Caco-2 (cell line): Measurements from ENCODE around the gene IGFL1. TPM values are rescaled to one million over a fixed set of nuclear protein-coding genes. Genes with fewer than 3 reads are reported as not detected.

Experiments used
- BruUV-seq: library from RNA; stranded (reverse); fragments of 400-500 nt; replicated peaks from 2 replicates; lab custom pipeline; 2021; lab: Mats Ljungman, UMichigan
- CTCF ChIA-PET: fragments of 300-600 bp; sonication (Branson Sonifier 250); formaldehyde crosslinking; loops from one replicate; lab custom pipeline; 2022; ENCODE audit warnings: antibody characterized with exemption; lab: Charles Lee
- POLR2A ChIA-PET: fragments of 300-600 bp; sonication (Branson Sonifier 250); formaldehyde crosslinking; loops from one replicate; lab custom pipeline; 2022; ENCODE audit warnings: antibody characterized with exemption; lab: Charles Lee
- DNase-seq, 2 experiments: peaks; one replicate each; pipeline versions ENCODE4 v3.0.0 to v3.0.0-alpha.2; 2020 to 2022
- H3K27me3 ChIP-seq: replicated peaks from 2 replicates; pipeline ENCODE4 v1.6.0; 2011; ENCODE audit warnings: low read length; ENCODE audit not compliant: control insufficient read depth, insufficient read depth
- H3K36me3 ChIP-seq: 2 replicates; pipeline ENCODE4 v1.5.1; 2011; ENCODE audit warnings: low read length; ENCODE audit not compliant: control insufficient read depth, insufficient read depth
- H3K4me1 ChIP-seq: fragments of 250-450 bp; sonication (Bioruptor Pico); 2 replicates; pipeline ENCODE4 v1.5.1; 2020; ENCODE audit warnings: mild to moderate bottlenecking
- H3K4me3 ChIP-seq: 2 replicates; pipeline ENCODE4 v1.5.1; 2011; ENCODE audit warnings: low read depth, mild to moderate bottlenecking, control low read depth, low read length
- H3K9me3 ChIP-seq: fragments of 250-450 bp; sonication (Bioruptor Pico); 2 replicates; pipeline ENCODE4 v1.5.1; 2020; ENCODE audit warnings: mild to moderate bottlenecking, moderate library complexity
- H3K27ac Mint-ChIP-seq: one replicate; pipeline ENCODE4 v1.8.0; 2022; ENCODE audit warnings: mixed read lengths; ENCODE audit not compliant: unreplicated experiment
- H3K27me3 Mint-ChIP-seq: one replicate; pipeline ENCODE4 v1.8.0; 2022; ENCODE audit warnings: mixed read lengths; ENCODE audit not compliant: insufficient read depth, unreplicated experiment
- H3K36me3 Mint-ChIP-seq: one replicate; pipeline ENCODE4 v1.8.0; 2022; ENCODE audit warnings: mild to moderate bottlenecking, mixed read lengths; ENCODE audit not compliant: insufficient read depth, unreplicated experiment
- H3K4me1 Mint-ChIP-seq: one replicate; pipeline ENCODE4 v1.8.0; 2022; ENCODE audit warnings: low read depth, mixed read lengths; ENCODE audit not compliant: unreplicated experiment
- H3K4me3 Mint-ChIP-seq: one replicate; pipeline ENCODE4 v1.8.0; 2022; ENCODE audit warnings: mild to moderate bottlenecking, moderate library complexity, mixed read lengths; ENCODE audit not compliant: unreplicated experiment
- H3K9me3 Mint-ChIP-seq: one replicate; pipeline ENCODE4 v1.8.0; 2022; ENCODE audit warnings: mixed read lengths; ENCODE audit not compliant: unreplicated experiment
- CTCF ChIP-seq, 2 experiments: fragments of 200-600 bp in 1 of 2; IDR thresholded peaks; 1 replicate in 1 of 2; 2 replicates in 1 of 2; pipeline versions ENCODE4 v1.5.1 to v1.8.0; 2011 to 2022; ENCODE audit warnings: antibody characterized with exemption in 1 of 2, control low read depth in 1 of 2, inconsistent platforms in 1 of 2, low read depth in 1 of 2, low read length in 1 of 2, mild to moderate bottlenecking in 1 of 2, moderate library complexity in 1 of 2; ENCODE audit not compliant: insufficient read depth in 1 of 2, severe bottlenecking in 1 of 2, unreplicated experiment in 1 of 2
- intact Hi-C: fragments of 100-400 bp; cut with micrococcal nuclease; formaldehyde crosslinking; loops from one replicate; pipeline ENCODE4 v1.10.0; 2022; ENCODE audit not compliant: unreplicated experiment
- total RNA-seq: library from RNA; stranded (reverse); gene quantifications from 2 replicates; pipeline ENCODE4 v1.2.3, GENCODE V29; 2022

The IGFL1 gene
- total RNA-seq, 1 experiment from 2014 or later, result not detected

GRCh38 chr19:46204008-46204407 is 25.5 kb upstream of the IGFL1 start:
- Mint-ChIP-seq H3K4me1 (peaks cover 31% of the 10 kb centered on the region), H3K4me3 (no peak overlapping the region), H3K27ac (no peak overlapping the region), H3K27me3 (no peaks in the 10 kb centered on the region), H3K9me3 (peaks cover 24% of the 10 kb centered on the region), H3K36me3 (peaks cover 17% of the 10 kb centered on the region)
- H3K9me3 ChIP-seq, result peaks cover 27% of the 10 kb centered on the region
- H3K4me3 ChIP-seq, result no peak overlapping the region
- intact Hi-C loops, result no loop called here
- no peak for DNase-seq
- ChIA-PET CTCF (no interaction called here), POLR2A (no interaction called here)
- no peak for TF ChIP-seq CTCF (IDR thresholded peaks at IDR 0.05; ENCODE audit: insufficient read depth in 1 of 2, low read depth in 1 of 2, low read length in 1 of 2, severe bottlenecking in 1 of 2, unreplicated experiment in 1 of 2)
- no peaks in the 10 kb centered on the region for H3K27me3 ChIP-seq
- peaks cover 27% of the 10 kb centered on the region for H3K4me1 ChIP-seq
- BruUV-seq, result no TSS peak
- no peaks in the 10 kb centered on the region; the same call in 1 of the 2 replicates for H3K36me3 ChIP-seq

DNA sequence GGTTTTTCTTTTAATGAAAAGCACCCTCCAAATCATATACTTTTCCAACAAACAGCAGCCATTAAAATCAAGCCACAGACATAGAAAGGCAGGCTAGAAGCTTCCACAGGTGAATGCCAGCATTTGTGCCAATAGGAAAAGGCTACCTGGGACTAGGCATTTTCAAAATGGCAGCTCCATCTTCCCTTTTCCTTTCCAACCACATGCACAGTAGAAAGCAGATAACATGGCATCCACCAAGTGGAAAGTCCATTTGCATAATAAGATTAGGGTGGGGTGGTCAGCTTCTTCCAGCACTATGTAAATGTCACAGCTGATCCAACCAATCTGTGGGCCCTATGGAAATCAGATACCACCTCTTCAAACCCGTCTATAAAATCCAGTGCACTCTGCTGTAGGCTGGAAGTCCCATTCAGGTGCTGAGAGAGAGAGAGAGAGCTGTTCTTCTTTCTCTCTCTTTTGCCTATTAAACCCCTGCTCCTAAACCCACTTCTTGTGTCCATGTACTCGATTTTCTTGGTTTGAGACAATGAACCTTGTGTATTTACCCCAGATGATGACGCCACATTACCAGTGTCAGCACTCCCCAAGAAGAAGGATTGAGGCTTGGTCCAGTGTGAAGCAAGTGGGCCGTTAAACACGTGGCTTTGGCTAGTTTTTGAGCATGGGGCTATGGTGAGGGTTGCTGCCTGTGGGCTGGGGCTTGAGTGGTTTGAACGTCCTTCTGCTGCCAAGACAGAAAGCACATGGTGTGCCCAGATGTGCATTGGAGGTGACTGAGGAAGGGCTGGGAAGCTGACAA is 24.2 kb upstream of the IGFL1 start:
- POLR2A ChIA-PET, result no interaction called here
- Mint-ChIP-seq H3K4me3 (no peak overlapping the region), H3K27ac (no peak overlapping the region), H3K4me1 (peaks cover 45% of the 10 kb centered on the region), H3K27me3 (no peaks in the 10 kb centered on the region), H3K9me3 (peaks cover 24% of the 10 kb centered on the region), H3K36me3 (peaks cover 27% of the 10 kb centered on the region)
- TF ChIP-seq CTCF (IDR thresholded peaks at IDR 0.05; ENCODE audit: insufficient read depth in 1 of 2, low read depth in 1 of 2, low read length in 1 of 2, severe bottlenecking in 1 of 2, unreplicated experiment in 1 of 2), result no peak
- H3K9me3 ChIP-seq, result peaks cover 27% of the 10 kb centered on the region
- CTCF ChIA-PET, result interaction anchor here (0.7 kb wide), 1 partner anchor 14 kb away, joined by 3 read pairs; no protein-coding TSS in a partner anchor
- H3K4me1 ChIP-seq, result peaks cover 41% of the 10 kb centered on the region
- no TSS peak for BruUV-seq
- no peak for DNase-seq
- no peak overlapping the region for H3K4me3 ChIP-seq
- intact Hi-C loops, result no loop called here
- H3K27me3 ChIP-seq, result no peaks in the 10 kb centered on the region
- H3K36me3 ChIP-seq, result no peaks in the 10 kb centered on the region; the same call in 1 of the 2 replicates

- Histone ChIP-seq H3K9me3 (peaks cover 27% of the 10 kb centered on the region), H3K36me3 (no peaks in the 10 kb centered on the region; the same call in 1 of the 2 replicates), H3K4me1 (peaks cover 49% of the 10 kb centered on the region), H3K4me3 (no peak overlapping the region), H3K27me3 (no peaks in the 10 kb centered on the region)
- intact Hi-C loops, result no loop called here
- Mint-ChIP-seq H3K27me3 (no peaks in the 10 kb centered on the region), H3K36me3 (peaks cover 29% of the 10 kb centered on the region), H3K4me1 (peaks cover 53% of the 10 kb centered on the region), H3K9me3 (peaks cover 22% of the 10 kb centered on the region), H3K4me3 (no peak overlapping the region), H3K27ac (no peak overlapping the region)
- BruUV-seq, result no TSS peak
- DNase-seq, result no peak
- ChIA-PET POLR2A (no interaction called here), CTCF (interaction anchor here (0.7 kb wide), 1 partner anchor 15 kb away, joined by 3 read pairs; no protein-coding TSS in a partner anchor)
- no peak for TF ChIP-seq CTCF (IDR thresholded peaks at IDR 0.05; ENCODE audit: insufficient read depth in 1 of 2, low read depth in 1 of 2, low read length in 1 of 2, severe bottlenecking in 1 of 2, unreplicated experiment in 1 of 2)
Observed at GRCh38 chr19:46206176-46206575, 23.4 kb upstream of the IGFL1 start.
